ENCODE data around the gene OCSTAMP.

DNA sequence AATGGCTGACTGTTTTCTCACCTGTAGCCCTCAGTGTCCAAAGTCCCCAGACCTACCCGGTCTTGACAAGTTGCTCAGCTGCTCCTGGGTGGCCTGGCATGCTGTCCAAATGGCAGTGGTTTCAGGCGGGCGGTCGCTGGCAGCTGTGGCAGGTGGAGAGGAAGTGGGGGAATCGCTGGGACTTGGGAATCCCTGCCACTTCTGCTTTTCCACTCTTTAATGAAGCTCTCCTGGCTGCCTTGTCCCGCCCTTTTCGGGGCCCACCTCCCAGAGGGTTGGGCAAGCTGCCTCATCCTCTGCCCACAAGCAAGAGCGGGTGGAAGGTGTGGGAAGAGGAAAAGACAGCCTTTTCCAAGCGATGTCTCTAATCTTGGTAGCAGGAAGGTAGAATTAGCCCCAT, at the start of gene OCSTAMP:
- TF ChIP-seq, protein P1, sequence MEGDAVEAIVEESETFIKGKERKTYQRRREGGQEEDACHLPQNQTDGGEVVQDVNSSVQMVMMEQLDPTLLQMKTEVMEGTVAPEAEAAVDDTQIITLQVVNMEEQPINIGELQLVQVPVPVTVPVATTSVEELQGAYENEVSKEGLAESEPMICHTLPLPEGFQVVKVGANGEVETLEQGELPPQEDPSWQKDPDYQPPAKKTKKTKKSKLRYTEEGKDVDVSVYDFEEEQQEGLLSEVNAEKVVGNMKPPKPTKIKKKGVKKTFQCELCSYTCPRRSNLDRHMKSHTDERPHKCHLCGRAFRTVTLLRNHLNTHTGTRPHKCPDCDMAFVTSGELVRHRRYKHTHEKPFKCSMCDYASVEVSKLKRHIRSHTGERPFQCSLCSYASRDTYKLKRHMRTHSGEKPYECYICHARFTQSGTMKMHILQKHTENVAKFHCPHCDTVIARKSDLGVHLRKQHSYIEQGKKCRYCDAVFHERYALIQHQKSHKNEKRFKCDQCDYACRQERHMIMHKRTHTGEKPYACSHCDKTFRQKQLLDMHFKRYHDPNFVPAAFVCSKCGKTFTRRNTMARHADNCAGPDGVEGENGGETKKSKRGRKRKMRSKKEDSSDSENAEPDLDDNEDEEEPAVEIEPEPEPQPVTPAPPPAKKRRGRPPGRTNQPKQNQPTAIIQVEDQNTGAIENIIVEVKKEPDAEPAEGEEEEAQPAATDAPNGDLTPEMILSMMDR (IDR thresholded peaks at IDR 0.05) = no peak
- TF ChIP-seq POLR2A (IDR thresholded peaks at IDR 0.05) = no peak

Measured in thyroid gland (tissue), 4 donors.